NOMO-1 (cell line): ENCODE results near the gene ANKRD39.
A peak's percentile ranks its signal among the peaks of the same experiment; 100 is the strongest.

Experiments
- DNase-seq, 2 experiments: peaks; one replicate each; lab custom pipeline; 2025; ENCODE audit not compliant: unreplicated experiment in 2 of 2; lab: John Stamatoyannopoulos, UW

ANKRD39 gene

DNA sequence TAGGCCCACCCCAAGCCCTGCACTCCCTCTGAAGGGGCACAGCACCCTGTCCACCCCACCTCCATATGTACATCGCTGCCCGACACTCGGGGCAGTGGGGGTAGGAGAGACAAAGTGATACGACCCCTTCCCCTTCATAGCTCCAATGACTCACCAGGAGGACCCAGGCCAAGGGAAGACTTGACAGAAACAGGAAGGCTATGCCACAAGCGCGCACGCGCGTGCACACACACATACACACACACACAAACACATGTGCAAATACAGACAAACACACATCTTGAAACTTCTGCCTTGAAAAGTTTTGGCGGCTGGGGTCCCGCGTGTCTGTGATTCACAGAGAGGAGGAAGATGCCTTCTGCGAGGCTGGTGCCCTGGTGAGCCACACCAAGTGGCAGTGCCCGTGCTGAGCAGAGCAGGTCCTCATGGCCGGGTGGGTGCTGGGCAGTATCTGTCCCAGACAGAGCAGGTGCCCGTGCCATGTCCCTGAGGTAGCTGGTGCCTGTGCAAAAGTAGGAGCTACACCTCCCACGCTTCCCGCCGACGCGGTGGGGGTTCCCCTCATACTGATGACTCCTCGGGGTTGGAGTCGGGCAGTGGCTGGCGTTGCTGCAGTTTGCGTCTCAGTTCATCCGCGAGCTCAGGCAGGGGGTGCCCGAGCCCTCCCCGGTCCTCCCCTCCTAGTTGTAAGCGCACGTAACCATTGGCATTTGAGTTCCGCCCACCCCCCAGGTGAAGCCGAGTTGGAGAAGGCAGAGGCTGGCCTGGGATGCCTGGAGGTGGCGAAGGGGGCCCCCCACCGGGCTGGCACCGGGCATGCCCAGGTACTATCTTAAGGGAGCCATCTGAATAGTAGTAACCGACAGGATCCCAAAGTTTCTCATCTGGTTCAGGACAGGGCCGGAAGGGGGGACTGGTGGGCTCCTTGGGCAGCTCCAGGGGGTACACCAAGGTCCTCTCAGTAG is 2.5 kb upstream of the ANKRD39 start:
- DNase-seq: no peak

GRCh38 chr2:96859681-96860064 is 1.9 kb upstream of the ANKRD39 start:
- DNase-seq: no peak

GRCh38 chr2:96859099-96859649 is 1.4 kb upstream of the ANKRD39 start:
- no peak for DNase-seq

- DNase-seq: peak; percentile 19 to 27
Observed at GRCh38 chr2:96856776-96857666, 795 bp downstream of the ANKRD39 start.

DNA sequence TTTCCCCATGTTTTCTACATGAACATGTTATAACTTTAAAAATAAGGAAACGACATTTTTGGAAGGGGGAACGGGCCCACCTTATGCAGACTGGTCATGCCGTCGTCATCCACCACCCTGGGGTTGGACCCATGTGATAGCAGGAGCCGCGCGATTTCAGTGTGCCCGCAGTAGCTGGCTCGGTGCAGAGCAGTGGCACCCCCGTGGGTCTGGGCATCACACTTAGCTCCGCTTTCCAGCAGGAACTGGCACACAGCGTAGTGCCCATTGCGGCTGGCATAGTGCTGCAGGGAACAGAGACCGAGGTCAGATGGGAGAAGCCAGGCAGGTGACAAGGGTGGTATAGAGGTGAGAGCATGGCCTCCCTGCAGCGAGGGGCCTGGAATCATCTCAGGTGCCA is 4.5 kb downstream of the ANKRD39 start:
- no peak for DNase-seq

DNA sequence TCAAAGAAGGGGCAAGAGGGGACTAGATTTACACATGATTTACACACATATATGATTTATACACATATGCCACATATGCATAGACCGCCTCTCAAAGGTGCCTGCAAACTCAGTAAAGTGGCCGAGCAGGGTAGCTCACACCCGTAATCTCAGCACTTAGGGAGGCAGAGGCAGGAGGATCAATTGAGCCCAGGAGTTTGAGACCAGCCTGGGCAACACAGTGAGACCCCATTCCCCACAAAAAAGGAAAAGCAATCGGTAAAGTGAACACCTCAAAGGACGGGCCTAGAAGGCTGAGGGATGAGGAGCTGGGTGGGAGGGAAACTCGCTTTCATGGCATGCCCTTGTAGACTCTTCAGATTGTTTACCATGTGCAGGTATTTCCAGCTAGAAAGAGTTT is 5.1 kb downstream of the ANKRD39 start:
- DNase-seq: no peak

GRCh38 chr2:96848264-96848663 is 9.6 kb downstream of the ANKRD39 start:
- DNase-seq: no peak

DNA sequence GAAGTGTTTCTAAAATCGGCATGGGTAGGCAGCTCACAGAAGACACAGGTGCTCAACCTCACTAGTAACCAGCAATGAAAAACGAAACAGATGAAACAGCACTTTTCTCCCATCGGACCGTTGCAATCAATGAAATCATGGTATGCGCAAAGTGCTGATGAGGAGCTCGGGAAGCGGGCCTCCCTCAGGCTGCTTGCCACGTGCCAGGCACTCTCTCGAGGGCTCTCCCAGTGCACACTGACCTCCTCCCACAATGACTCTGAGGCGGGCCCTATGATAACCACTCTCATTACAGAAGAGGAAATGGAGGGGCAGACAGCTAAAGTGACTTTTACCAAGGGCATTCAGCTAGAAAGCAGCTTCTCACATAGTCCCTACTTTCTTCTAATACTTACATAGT is 10.2 kb downstream of the ANKRD39 start:
- DNase-seq: no peak

GRCh38 chr2:96846825-96847224 is 11.0 kb downstream of the ANKRD39 start:
- DNase-seq: no peak

GRCh38 chr2:96844405-96844808 is 13.4 kb downstream of the ANKRD39 start:
- DNase-seq: no peak

- DNase-seq: no peak
Observed at GRCh38 chr2:96843538-96844268, 14.1 kb downstream of the ANKRD39 start, which contains the start of gene ANKRD23. TSS of gene ANKRD23 (minus strand) at chr2:96844021. CDS start at chr2:96843992, 29 bp downstream.

GRCh38 chr2:96842600-96842999 is 15.2 kb downstream of the ANKRD39 start:
- no peak for DNase-seq

GRCh38 chr2:96841701-96842495 is 15.9 kb downstream of the ANKRD39 start:
- no peak for DNase-seq

DNA sequence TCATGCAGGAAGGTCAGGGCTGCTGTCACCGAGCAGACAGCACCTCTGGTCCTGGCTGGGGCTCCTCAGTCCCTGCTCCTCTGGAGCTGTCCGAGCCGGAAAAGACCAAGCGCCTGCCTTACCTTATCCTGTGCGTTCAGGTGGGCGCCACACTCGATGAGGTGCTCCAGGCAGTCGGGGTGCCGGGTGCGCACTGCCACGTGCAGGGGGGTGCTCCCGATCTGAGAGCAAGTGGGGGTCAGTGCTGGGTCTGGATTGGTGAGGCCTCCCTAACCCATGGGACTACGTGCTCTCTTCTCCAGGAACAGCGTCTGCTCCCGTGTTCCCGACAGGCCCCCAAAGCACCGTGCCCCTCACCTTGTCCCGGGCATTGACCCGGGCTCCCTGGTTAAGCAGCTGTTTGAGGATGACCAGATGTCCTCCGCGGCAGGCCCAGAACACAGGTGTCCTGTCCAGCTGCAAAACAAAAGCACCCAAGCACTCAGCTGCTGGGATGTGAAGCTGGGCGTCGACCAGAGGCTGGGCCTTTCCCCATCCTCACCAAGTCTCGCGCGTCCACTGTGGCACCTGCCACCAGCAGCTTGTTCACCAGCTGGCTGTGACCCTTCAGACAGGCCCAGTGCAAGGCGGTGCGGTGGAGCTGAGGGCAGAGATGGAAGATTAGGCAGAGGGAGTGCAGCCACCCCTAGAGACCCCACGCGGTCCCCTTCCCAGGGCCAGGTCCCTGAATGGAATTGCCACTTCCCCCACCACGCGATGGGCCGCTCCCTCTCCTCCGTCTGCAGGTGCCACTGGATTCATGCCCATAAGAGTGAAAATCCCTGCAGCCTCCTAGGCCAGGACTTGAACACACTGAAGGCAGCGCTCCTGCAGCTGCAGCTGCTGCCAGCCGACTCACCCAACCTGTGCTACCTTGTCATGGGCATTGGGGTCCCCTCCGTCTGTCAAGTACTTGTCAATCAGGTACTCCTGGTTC is 17.7 kb downstream of the ANKRD39 start:
- DNase-seq: no peak

DNA sequence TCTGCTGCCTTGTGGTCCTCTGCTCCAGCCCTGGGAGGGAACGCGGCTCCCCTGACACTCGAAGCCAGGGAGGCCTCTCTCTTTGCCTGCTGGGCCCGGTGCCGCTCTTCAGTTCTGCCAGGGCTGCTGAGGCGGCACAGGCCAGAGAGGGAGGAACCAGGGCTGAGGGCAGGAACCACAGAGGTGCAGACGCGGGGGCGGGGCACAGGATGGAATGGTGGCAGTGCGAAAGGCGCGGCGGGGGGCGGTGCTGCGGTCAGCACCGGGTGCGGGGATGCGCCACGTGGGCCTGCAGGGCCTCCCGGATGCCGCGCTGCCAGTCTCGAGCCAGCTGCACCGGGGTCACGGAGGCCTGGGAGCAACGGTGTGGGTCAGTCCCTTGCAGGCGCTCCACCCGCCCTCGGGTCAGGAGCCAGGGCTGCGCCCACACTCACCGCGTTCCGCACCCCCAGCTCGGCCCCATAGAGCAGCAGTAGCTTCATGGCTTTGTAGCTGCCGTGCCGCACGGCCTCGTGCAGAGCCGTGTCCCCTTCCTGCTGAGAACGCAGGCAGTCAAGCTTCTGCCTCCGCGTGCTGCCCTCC is 18.4 kb downstream of the ANKRD39 start:
- DNase-seq: peak; percentile 71 to 79

- DNase-seq: no peak
Observed at GRCh38 chr2:96838345-96839292, 19.2 kb downstream of the ANKRD39 start.

DNA sequence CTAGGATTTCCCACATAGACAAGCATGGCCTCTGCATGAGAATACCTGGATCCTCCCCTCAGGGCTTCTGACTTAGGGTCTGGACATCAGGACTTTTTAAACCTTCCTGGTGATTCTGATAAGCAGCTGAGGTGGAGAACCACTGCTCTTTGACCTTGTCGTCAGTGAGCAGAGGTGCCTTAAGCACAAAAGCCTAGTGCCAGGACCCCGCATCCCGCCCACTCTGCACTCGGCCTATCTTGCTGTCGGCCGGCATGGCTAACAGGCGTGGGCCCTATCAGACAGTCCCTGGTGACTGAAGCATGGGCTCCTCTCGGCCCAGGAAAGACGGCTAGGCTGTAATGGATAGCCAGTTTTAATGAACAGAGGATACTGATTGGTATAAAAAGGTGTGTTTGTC is 20.2 kb downstream of the ANKRD39 start:
- no peak for DNase-seq
